PC-9 (cell line): ENCODE measurements around the gene RHEB. TPM values are rescaled to one million over a fixed set of nuclear protein-coding genes. Genes with fewer than 3 reads are reported as not detected.

Source experiments
- BruUV-seq: library from RNA; stranded (reverse); fragments of 400-500 nt; replicated peaks from 2 replicates; lab custom pipeline; 2021; lab: Mats Ljungman, UMichigan
- CTCF ChIA-PET: fragments of 300-600 bp; sonication (Branson Sonifier 250); formaldehyde crosslinking; loops from one replicate; lab custom pipeline; 2022; ENCODE audit warnings: antibody characterized with exemption; lab: Charles Lee
- POLR2A ChIA-PET: fragments of 300-600 bp; sonication (Branson Sonifier 250); formaldehyde crosslinking; loops from one replicate; lab custom pipeline; 2022; ENCODE audit warnings: antibody characterized with exemption; ENCODE audit not compliant: unreplicated experiment; lab: Charles Lee
- DNase-seq, 2 experiments: peaks; one replicate each; pipeline versions ENCODE4 v3.0.0 to v3.0.0-alpha.2; 2015 to 2022; ENCODE audit warnings: mixed read lengths in 1 of 2
- H2AFZ ChIP-seq: fragments of 200-600 bp; sonication (generic); 2 replicates; pipeline ENCODE4 v1.8.1; 2017; ENCODE audit warnings: antibody characterized with exemption
- H3F3A ChIP-seq: fragments of 200-600 bp; sonication (generic); 2 replicates; pipeline ENCODE4 v1.8.1; 2017; ENCODE audit warnings: antibody characterized with exemption, mild to moderate bottlenecking, low read depth; ENCODE audit not compliant: insufficient read depth
- H3K27ac ChIP-seq: fragments of 200-600 bp; sonication (generic); 2 replicates; pipeline ENCODE4 v1.6.1; 2016; ENCODE audit warnings: mixed run types
- H3K27me3 ChIP-seq: fragments of 200-600 bp; sonication (generic); 2 replicates; pipeline ENCODE4 v1.6.1; 2016; ENCODE audit warnings: low read depth, mixed run types; ENCODE audit not compliant: insufficient read depth
- H3K36me3 ChIP-seq: fragments of 200-600 bp; sonication (generic); 2 replicates; pipeline ENCODE4 v1.6.1; 2016; ENCODE audit warnings: low read depth, mixed run types
- H3K4me1 ChIP-seq: fragments of 200-600 bp; sonication (generic); replicated peaks from 2 replicates; pipeline ENCODE4 v1.6.1; 2016; ENCODE audit warnings: mixed run types; ENCODE audit not compliant: insufficient read depth
- H3K4me2 ChIP-seq: fragments of 200-600 bp; sonication (generic); 2 replicates; pipeline ENCODE4 v1.6.1; 2017; ENCODE audit warnings: mixed run types
- H3K4me3 ChIP-seq: fragments of 200-600 bp; sonication (generic); 2 replicates; pipeline ENCODE4 v1.6.1; 2016; ENCODE audit warnings: mixed run types
- H3K79me2 ChIP-seq: fragments of 200-600 bp; sonication (generic); 2 replicates; pipeline ENCODE4 v1.6.1; 2017; ENCODE audit warnings: low read depth, mixed run types
- H3K9me2 ChIP-seq: fragments of 200-600 bp; sonication (generic); 2 replicates; pipeline ENCODE4 v1.8.1; 2017; ENCODE audit warnings: mild to moderate bottlenecking; ENCODE audit not compliant: insufficient read depth
- H3K9me3 ChIP-seq: fragments of 200-600 bp; sonication (generic); 2 replicates; pipeline ENCODE4 v1.8.1; 2016; ENCODE audit warnings: low read depth; ENCODE audit not compliant: insufficient read depth
- H4K20me1 ChIP-seq: fragments of 200-600 bp; sonication (generic); 2 replicates; pipeline ENCODE4 v1.8.1; 2017; ENCODE audit not compliant: insufficient read depth
- EZH2 ChIP-seq: fragments of 200-600 bp; sonication (generic); IDR thresholded peaks from 2 replicates; pipeline ENCODE4 v1.8.0; 2017; ENCODE audit warnings: antibody characterized with exemption, low read depth
- intact Hi-C: fragments of 100-400 bp; cut with micrococcal nuclease; formaldehyde crosslinking; loops from one replicate; pipeline ENCODE4 v1.10.0; 2022; ENCODE audit not compliant: unreplicated experiment
- microRNA-seq: library from miRNA; unstranded; fragments of <30 nt; microRNA quantifications from one replicate; pipeline ENCODE4 v1.2.0, GENCODE V29; 2021; ENCODE audit warnings: borderline number of aligned reads, borderline replicate concordance
- total RNA-seq: library from RNA; stranded (reverse); gene quantifications from 2 replicates; pipeline ENCODE4 v1.2.3, GENCODE V29; 2021
- TF ChIP-seq, protein P1 (sequence below): fragments of 200-600 bp; sonication (generic); conservative IDR thresholded peaks from 2 replicates; pipeline ENCODE4 v1.6.1; 2017; ENCODE audit warnings: mixed run types, antibody characterized with exemption, mild to moderate bottlenecking, moderate library complexity

Gene RHEB
- total RNA-seq, 1 experiment from 2014 or later: 202 TPM

- H3K9me3 ChIP-seq: 0 out of 2 replicates have a peak, but pooled peaks cover under 1% of the 10 kb centered on the region
- no peak overlapping the region for H2AFZ ChIP-seq
- no peak for TF ChIP-seq EZH2
- TF ChIP-seq, protein P1, sequence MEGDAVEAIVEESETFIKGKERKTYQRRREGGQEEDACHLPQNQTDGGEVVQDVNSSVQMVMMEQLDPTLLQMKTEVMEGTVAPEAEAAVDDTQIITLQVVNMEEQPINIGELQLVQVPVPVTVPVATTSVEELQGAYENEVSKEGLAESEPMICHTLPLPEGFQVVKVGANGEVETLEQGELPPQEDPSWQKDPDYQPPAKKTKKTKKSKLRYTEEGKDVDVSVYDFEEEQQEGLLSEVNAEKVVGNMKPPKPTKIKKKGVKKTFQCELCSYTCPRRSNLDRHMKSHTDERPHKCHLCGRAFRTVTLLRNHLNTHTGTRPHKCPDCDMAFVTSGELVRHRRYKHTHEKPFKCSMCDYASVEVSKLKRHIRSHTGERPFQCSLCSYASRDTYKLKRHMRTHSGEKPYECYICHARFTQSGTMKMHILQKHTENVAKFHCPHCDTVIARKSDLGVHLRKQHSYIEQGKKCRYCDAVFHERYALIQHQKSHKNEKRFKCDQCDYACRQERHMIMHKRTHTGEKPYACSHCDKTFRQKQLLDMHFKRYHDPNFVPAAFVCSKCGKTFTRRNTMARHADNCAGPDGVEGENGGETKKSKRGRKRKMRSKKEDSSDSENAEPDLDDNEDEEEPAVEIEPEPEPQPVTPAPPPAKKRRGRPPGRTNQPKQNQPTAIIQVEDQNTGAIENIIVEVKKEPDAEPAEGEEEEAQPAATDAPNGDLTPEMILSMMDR: no peak
- no peak overlapping the region for H3K27ac ChIP-seq
- intact Hi-C loops: no loop called here
- POLR2A ChIA-PET: no interaction called here
- peaks cover 7% of the 10 kb centered on the region; the same call in 1 of the 2 replicates for H3K4me1 ChIP-seq
- H3K27me3 ChIP-seq: peaks cover 4% of the 10 kb centered on the region; the same call in 1 of the 2 replicates
- no peak overlapping the region for H3K4me3 ChIP-seq
- no peak overlapping the region for H3K4me2 ChIP-seq
- no peak for DNase-seq
- CTCF ChIA-PET: no interaction called here
- no peaks in the 10 kb centered on the region for H4K20me1 ChIP-seq
- no peaks in the 10 kb centered on the region for H3K36me3 ChIP-seq
- no peaks in the 10 kb centered on the region for H3K79me2 ChIP-seq
- H3F3A ChIP-seq: no peaks in the 10 kb centered on the region
- H3K9me2 ChIP-seq: no peaks in the 10 kb centered on the region
- BruUV-seq: no TSS peak
Observed at GRCh38 chr7:151416941-151417315, 102.8 kb downstream of the RHEB start.

- H3K36me3 ChIP-seq: no peaks in the 10 kb centered on the region
- no peaks in the 10 kb centered on the region for H3K9me3 ChIP-seq
- H3K79me2 ChIP-seq: no peaks in the 10 kb centered on the region
- H3K27ac ChIP-seq: no peak overlapping the region
- no TSS peak for BruUV-seq
- CTCF ChIA-PET: no interaction called here
- no peaks in the 10 kb centered on the region for H3F3A ChIP-seq
- no peak for DNase-seq
- POLR2A ChIA-PET: no interaction called here
- H3K4me1 ChIP-seq: peaks cover 7% of the 10 kb centered on the region; the same call in 1 of the 2 replicates
- no peak overlapping the region for H3K4me3 ChIP-seq
- intact Hi-C loops: no loop called here
- TF ChIP-seq, protein P1: no peak
- TF ChIP-seq EZH2: no peak
- H4K20me1 ChIP-seq: no peaks in the 10 kb centered on the region
- no peak overlapping the region for H2AFZ ChIP-seq
- no peaks in the 10 kb centered on the region for H3K9me2 ChIP-seq
- no peak overlapping the region for H3K4me2 ChIP-seq
- H3K27me3 ChIP-seq: peaks cover 9% of the 10 kb centered on the region; the same call in 1 of the 2 replicates
Observed at GRCh38 chr7:151416112-151416940, 103.4 kb downstream of the RHEB start.

Small RNAs within 50 kb of the gene (microRNA-seq; reads per million reads assigned to microRNA genes)
- gene MIR3907: not detected

Other genes starting within 250 kb of the RHEB start
- gene NUB1, start 178.1 kb downstream of the RHEB start, total RNA-seq: 63.8 and 80.6 TPM in 2 replicates
- gene WDR86, start 109.9 kb downstream of the RHEB start, total RNA-seq: 7.7 and 12.4 TPM in 2 replicates
- 1.0 and 1.2 TPM in 2 replicates for gene CRYGN, start 79.8 kb downstream of the RHEB start, total RNA-seq